Renal pelvis (tissue), 4 donors: ENCODE measurements around the gene NOP9. TPM values are rescaled to one million over a fixed set of nuclear protein-coding genes. Genes with fewer than 3 reads are reported as not detected.
"Not testable (repeated sequence)": the region's sequence is repeated elsewhere in the genome, so short reads cannot be mapped to it uniquely, and the experiment has no call there.

Source experiments
- DNase-seq: peaks from one replicate; pipeline ENCODE4 v3.0.0-alpha.2; 2013
- polyA plus RNA-seq, 3 donors: library from polyadenylated mRNA; unstranded; fragments of 120-200 nt; gene quantifications; one replicate each; pipeline ENCODE4 v1.2.1, GENCODE V29; 2013; ENCODE audit not compliant: insufficient read length in 3 of 3

Gene NOP9
- polyA plus RNA-seq, 3 donors, result 28.0 to 29.7 (median 28.7) TPM

DNA sequence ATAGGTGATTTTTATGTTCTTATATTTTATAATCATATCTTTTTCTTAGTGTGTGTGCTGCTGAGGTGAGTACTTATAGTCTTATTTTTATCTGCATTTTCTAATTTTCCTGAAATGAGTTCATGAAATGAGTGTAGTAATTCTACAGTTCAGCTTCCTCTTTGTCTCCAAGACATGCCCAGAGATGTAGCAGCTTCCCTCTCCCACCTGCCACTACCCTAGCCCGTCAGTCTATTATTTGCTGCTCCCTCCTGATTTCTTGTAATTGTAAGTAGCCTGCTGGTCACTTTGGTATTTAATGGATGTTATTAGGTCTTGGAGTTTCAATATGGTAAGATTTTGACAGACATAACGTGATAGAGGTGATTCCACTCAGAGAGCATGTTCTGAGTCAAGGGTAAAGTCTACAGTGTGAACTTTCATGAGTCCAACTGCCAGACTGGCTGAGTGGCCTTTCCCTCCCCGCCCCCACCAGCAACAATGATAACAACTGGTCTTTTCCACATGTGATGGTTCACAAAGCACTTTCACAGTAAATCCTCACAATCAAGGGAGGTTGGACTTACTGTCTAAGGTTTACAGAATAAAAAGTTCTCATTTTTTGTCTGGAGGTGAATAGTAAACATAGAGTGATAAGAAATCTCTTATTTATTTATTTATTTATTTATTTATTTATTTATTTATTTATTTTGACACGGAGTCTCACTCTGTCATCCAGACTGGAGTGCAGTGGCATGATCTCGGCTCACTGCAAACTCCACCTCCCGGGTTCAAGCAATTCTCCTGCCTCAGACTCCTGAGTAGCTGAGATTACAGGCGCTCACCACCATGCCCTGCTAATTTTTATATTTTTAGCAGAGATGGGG lies 44.4 kb downstream of the NOP9 start:
- DNase-seq, result no peak

DNA sequence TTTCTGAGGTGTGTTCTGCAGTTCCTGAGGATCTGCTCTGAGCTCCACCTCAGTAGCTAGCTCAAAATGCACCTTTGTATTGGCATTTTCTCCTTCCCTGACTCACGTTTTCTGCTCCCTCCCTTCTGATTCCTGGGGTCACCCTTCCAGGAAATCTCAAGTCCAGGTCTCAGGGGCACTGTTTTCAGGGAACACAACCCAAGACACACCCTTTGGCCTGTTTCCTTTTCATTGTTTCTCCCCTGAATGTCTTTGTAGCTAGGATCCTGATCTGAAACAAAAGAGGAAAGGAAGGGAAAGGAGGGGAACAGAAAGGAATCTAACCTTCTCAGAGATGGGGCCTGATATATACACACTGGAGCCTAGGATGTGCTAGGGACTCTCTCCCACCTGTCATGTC lies 47.5 kb downstream of the NOP9 start:
- DNase-seq, result no peak

DNA sequence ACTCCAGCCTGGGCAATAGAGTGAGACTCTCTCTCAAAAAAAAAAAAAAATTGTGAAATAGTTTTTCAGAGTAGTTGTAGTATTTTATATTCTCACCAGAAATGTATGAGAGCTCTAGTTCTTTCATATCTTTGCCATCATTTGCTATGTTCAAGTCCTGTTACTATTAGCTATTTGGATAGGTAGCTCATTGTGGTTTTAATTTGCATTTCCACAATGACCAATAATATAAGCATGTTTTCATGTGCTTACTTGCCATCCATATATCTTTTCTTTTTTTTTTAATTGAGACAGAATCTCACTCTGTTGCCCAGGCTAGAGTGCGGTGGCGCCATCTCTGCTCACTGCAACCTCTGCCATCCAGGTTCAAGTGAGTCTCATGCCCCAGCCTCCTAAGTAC lies 48.5 kb downstream of the NOP9 start:
- DNase-seq, result no peak

DNA sequence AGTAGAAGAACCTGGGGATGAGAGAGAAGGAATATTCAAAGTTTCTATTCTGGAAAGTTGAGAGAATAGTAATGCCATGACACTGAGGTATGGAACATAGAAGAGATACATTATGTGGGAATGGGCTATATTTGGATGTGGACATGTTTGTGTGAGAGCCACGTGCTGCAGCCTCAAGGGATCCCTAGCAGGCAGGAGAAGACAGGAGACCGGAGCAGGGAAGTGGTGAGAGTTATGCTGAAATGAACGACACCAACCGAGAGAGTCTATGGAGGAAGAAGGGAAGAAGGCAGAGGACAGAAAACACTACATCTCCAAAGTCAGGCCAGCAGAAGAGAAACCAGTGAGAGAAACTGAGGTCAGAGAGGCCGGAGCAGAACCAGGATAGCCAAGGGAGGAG lies 50.1 kb downstream of the NOP9 start:
- DNase-seq, result no peak

DNA sequence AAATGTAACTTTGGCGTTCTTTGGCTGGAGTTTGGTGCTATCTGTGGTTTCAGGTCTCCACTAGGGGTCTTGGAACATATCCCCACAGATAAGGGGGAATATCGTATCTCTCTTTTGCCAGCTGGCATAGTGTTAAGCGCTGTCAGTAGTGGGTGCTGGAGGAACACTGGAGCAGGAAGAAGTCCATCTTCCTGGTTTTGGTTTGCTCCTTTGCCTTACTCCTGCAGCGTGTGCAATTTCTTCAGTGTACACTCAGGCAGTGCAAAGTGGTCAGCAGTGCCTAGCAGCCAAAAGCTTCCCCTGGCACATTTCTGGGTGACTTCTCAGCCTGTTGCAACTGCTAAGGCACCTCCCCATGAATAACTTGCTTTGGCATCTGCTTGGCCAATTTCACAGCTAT lies 51.9 kb downstream of the NOP9 start:
- no peak for DNase-seq

DNA sequence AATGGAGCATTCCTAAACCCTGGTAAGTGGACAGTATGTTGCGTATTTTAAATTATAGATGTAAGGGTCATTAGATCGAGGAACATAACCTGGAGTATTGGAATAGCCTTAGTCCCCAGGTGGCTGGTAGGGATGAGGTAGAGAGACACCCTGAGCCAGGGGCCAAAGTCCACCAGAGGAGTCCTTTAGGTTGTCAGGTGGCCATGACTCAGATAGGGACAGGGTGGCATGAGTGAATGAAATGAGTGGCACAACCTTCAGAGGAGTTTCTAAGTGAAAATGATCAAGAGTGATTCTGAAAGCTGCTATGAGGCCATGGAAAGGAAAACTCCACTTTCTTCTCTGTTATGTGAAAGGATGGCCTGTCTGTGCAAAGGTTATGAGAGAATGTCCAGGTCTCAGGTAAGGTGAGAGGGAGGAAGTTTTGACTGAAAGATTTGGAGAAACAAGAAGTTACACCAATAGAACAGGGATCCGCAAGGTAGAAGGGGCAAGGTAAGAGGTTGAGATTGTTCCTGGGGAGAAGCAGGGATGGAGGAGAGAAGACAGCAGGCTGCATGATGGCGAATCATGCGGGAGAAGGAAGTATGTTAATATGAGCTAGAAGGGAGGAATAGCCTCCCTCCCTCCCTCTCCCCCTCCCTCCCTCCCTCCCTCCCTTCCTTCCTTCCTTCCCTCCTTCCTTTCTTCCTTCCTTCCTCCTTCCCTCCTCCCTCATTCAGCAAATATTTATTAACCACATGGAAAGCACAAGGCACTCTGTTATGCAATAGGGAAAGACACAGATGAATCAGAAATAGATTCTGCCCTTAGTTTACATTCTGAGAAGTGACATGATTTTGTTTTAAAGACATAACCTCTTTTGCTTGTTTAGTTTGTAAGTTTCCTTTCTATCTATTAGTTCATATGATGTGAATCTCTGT lies 54.2 kb downstream of the NOP9 start:
- no peak for DNase-seq

DNA sequence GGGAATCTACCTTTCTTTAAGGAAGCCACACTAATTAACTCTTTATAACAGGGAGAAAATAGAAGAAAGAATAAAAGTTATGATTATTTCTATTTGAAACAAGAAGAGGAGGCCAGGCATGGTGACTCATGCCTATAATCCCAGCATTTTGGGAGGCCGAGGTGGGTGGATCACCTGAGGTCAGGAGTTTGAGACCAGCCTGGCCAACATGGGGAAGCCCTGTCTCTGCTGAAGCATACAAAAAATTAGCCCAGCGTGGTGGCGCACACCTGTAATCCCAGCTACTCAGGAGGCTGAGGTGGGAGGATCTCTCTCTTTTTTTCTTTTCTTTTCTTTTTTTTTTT lies 54.8 kb downstream of the NOP9 start:
- not testable (repeated sequence) for DNase-seq

DNA sequence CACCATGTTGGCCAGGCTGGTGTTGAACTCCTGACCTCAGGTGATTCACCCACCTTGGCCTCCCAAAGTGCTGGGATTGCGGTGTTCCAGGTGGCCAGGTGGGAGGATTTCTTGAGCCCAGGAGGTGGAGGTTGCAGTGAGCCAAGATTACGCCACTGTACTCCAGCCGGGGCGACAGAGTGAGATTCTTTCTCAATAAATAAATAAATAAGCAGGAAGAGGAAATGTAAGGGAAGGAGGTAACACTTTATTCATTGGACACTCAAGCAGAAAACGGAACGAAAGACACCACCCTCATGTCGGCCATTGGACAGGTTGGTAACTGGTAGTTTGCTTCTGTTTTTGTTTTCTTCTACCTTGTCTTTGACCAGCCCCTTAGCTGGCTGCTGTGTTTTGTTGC lies 55.4 kb downstream of the NOP9 start:
- DNase-seq, result no peak

DNA sequence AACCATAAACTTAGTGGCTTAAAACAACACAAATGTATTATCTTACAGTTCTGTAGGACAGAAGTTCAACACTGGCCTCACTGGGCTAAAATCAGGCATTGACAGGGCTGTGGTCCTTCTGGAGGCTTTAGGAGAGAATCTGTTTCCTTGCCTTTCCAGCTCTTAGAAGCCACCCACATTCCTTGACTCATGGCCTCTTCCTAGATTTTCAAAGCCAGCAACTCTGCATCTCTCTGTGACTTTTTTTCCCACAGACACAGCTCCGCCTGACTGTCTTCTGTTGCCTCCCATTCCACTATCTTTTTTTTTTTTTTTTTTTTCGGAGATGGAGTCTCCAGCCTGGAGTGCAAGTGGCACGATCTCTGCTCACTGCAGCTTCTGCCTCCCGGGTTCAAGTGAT lies 56.6 kb downstream of the NOP9 start:
- DNase-seq, result no peak

Other genes with a start within 250 kb of the NOP9 start
- gene CARMIL3, start 247.8 kb upstream of the NOP9 start, polyA plus RNA-seq, result 1 to 10 TPM; 2.2 to 2.4 (median 2.4) TPM
- gene CPNE6, start 228.3 kb upstream of the NOP9 start, polyA plus RNA-seq, result under 1 TPM in 1 of 3 donors, not detected in 2; 0.24 TPM
- 10 to 100 TPM; 37.7 to 41.7 (median 40.0) TPM for gene PCK2, start 205.5 kb upstream of the NOP9 start, polyA plus RNA-seq
- 10 to 100 TPM; 82.2 to 96.2 (median 92.8) TPM for gene DCAF11, start 185.1 kb upstream of the NOP9 start, polyA plus RNA-seq
- 1 to 10 TPM; 2.7 to 3.2 (median 2.9) TPM for gene NRL, start 184.9 kb upstream of the NOP9 start, polyA plus RNA-seq
- gene FITM1, start 169.2 kb upstream of the NOP9 start, polyA plus RNA-seq, result 1 to 10 TPM; 1.1 to 2.3 (median 1.5) TPM
- gene PSME1, start 163.7 kb upstream of the NOP9 start, polyA plus RNA-seq, result 100 to 1,000 TPM; 175 to 216 (median 196) TPM
- gene EMC9, start 158.3 kb upstream of the NOP9 start, polyA plus RNA-seq, result 10 to 100 TPM; 19.8 to 29.7 (median 21.1) TPM
- 100 to 1,000 TPM; 145 to 164 (median 151) TPM for gene PSME2, start 153.2 kb upstream of the NOP9 start, polyA plus RNA-seq
- 10 to 100 TPM; 46.4 to 70.4 (median 53.4) TPM for gene RNF31, start 152.4 kb upstream of the NOP9 start, polyA plus RNA-seq
- 10 to 100 TPM; 56.8 to 68.9 (median 57.2) TPM for gene IRF9, start 138.6 kb upstream of the NOP9 start, polyA plus RNA-seq
- 10 to 100 TPM; 71.4 to 85.6 (median 80.8) TPM for gene REC8, start 127.8 kb upstream of the NOP9 start, polyA plus RNA-seq
- 10 to 100 TPM; 39.6 to 48.5 (median 42.8) TPM for gene IPO4, start 111.0 kb upstream of the NOP9 start, polyA plus RNA-seq
- 10 to 100 TPM; 45.2 to 55.8 (median 46.7) TPM for gene TM9SF1, start 104.4 kb upstream of the NOP9 start, polyA plus RNA-seq
- gene TSSK4, start 94.2 kb upstream of the NOP9 start, polyA plus RNA-seq, result 10 to 100 TPM in 2 of 3 donors, 1 to 10 TPM in 1; 3.9 to 17.9 (median 14.1) TPM
- 10 to 100 TPM; 50.6 to 70.2 (median 58.2) TPM for gene CHMP4A, start 86.4 kb upstream of the NOP9 start, polyA plus RNA-seq
- gene MDP1, start 83.8 kb upstream of the NOP9 start, polyA plus RNA-seq, result 10 to 100 TPM; 13.0 to 20.1 (median 15.3) TPM
- gene NEDD8, start 67.5 kb upstream of the NOP9 start, polyA plus RNA-seq, result 100 to 1,000 TPM; 197 to 260 (median 254) TPM
- 100 to 1,000 TPM; 120 to 132 (median 123) TPM for gene GMPR2, start 66.9 kb upstream of the NOP9 start, polyA plus RNA-seq
- 10 to 100 TPM; 59.4 to 62.5 (median 60.9) TPM for gene TINF2, start 57.2 kb upstream of the NOP9 start, polyA plus RNA-seq
- 1 to 10 TPM; 1.5 to 4.2 (median 2.5) TPM for gene TGM1, start 36.7 kb upstream of the NOP9 start, polyA plus RNA-seq
- 10 to 100 TPM; 24.2 to 25.5 (median 25.0) TPM for gene RABGGTA, start 28.3 kb upstream of the NOP9 start, polyA plus RNA-seq
- gene DHRS1, start 70 bp upstream of the NOP9 start, polyA plus RNA-seq, result 10 to 100 TPM; 41.6 to 68.7 (median 43.4) TPM
- 10 to 100 TPM; 24.7 to 32.3 (median 28.3) TPM for gene CIDEB, start 8.1 kb downstream of the NOP9 start, polyA plus RNA-seq
- 1 to 10 TPM; 3.2 to 5.3 (median 4.4) TPM for gene LTB4R2, start 10.3 kb downstream of the NOP9 start, polyA plus RNA-seq
- 1 to 10 TPM; 5.0 to 7.2 (median 5.7) TPM for gene LTB4R, start 11.7 kb downstream of the NOP9 start, polyA plus RNA-seq
- gene ADCY4, start 35.2 kb downstream of the NOP9 start, polyA plus RNA-seq, result 10 to 100 TPM; 19.3 to 22.6 (median 20.8) TPM
- gene RIPK3, start 40.1 kb downstream of the NOP9 start, polyA plus RNA-seq, result 1 to 10 TPM; 3.3 to 4.1 (median 3.8) TPM
- gene NFATC4, start 68.3 kb downstream of the NOP9 start, polyA plus RNA-seq, result 10 to 100 TPM; 60.1 to 84.6 (median 72.6) TPM
- gene NYNRIN, start 99.2 kb downstream of the NOP9 start, polyA plus RNA-seq, result 10 to 100 TPM; 44.1 to 58.4 (median 56.4) TPM
- gene CBLN3, start 129.8 kb downstream of the NOP9 start, polyA plus RNA-seq, result 1 to 10 TPM; 2.4 to 4.2 (median 3.1) TPM
- 10 to 100 TPM; 43.7 to 55.8 (median 53.3) TPM for gene KHNYN, start 130.1 kb downstream of the NOP9 start, polyA plus RNA-seq
- gene SDR39U1, start 142.9 kb downstream of the NOP9 start, polyA plus RNA-seq, result 10 to 100 TPM; 69.5 to 78.3 (median 76.8) TPM
- gene CMA1, start 208.4 kb downstream of the NOP9 start, polyA plus RNA-seq, result under 1 TPM in 1 of 3 donors, not detected in 2; 0.56 TPM